NK-92 (cell line): ENCODE measurements around the gene SLC27A4.

Experiments used
- DNase-seq: peaks from one replicate; lab custom pipeline; 2025; ENCODE audit not compliant: unreplicated experiment; lab: John Stamatoyannopoulos, UW

SLC27A4 gene

GRCh38 chr9:128361986-128362646, 21.8 kb downstream of the SLC27A4 start:
- DNase-seq = no peak

- DNase-seq = no peak
Measured at GRCh38 chr9:128362774-128363173, 22.4 kb downstream of the SLC27A4 start.

- no peak for DNase-seq
Measured at GRCh38 chr9:128365525-128365924, 25.2 kb downstream of the SLC27A4 start.

- no peak for DNase-seq
Measured at GRCh38 chr9:128369024-128369706, 28.8 kb downstream of the SLC27A4 start.

- no peak for DNase-seq
Measured at GRCh38 chr9:128370367-128370751, 30.0 kb downstream of the SLC27A4 start.

- peak; percentile 72 for DNase-seq
Measured at GRCh38 chr9:128370752-128371629, 30.7 kb downstream of the SLC27A4 start, which contains the start of gene URM1. TSS of gene URM1 (plus strand) at chr9:128371374. CDS start at chr9:128371381, 7 bp downstream.

- DNase-seq = no peak
Measured at GRCh38 chr9:128371630-128372117, 31.3 kb downstream of the SLC27A4 start.

GRCh38 chr9:128372188-128372641, 31.9 kb downstream of the SLC27A4 start:
- DNase-seq = no peak

GRCh38 chr9:128372784-128373183, 32.5 kb downstream of the SLC27A4 start:
- no peak for DNase-seq

- DNase-seq = no peak
Measured at GRCh38 chr9:128374221-128374675, 33.9 kb downstream of the SLC27A4 start.

GRCh38 chr9:128375865-128376264, 35.5 kb downstream of the SLC27A4 start:
- no peak for DNase-seq

- DNase-seq = no peak
Measured at GRCh38 chr9:128382261-128382660, 41.9 kb downstream of the SLC27A4 start.

GRCh38 chr9:128383007-128383753, 42.9 kb downstream of the SLC27A4 start:
- no peak for DNase-seq

GRCh38 chr9:128383791-128384190, 43.5 kb downstream of the SLC27A4 start:
- no peak for DNase-seq

GRCh38 chr9:128384801-128385495, 44.6 kb downstream of the SLC27A4 start:
- no peak for DNase-seq

GRCh38 chr9:128385496-128386460, 45.5 kb downstream of the SLC27A4 start:
- no peak for DNase-seq

GRCh38 chr9:128388150-128388549, 47.8 kb downstream of the SLC27A4 start:
- DNase-seq = no peak

GRCh38 chr9:128389395-128390149, 49.2 kb downstream of the SLC27A4 start:
- no peak for DNase-seq
